Activated effector memory CD4-positive, alpha-beta T cell treated with anti-CD3 and anti-CD28 coated beads, Interleukin-2, amount 50 U/mL, for 16 hours (primary cell): ENCODE measurements around the gene PDIA5.
A peak's percentile ranks its signal among the peaks of the same experiment; 100 is the strongest.

ENCODE experiments used
- DNase-seq: peaks from one replicate; pipeline ENCODE4 v3.0.0-alpha.2; 2020

The PDIA5 gene

DNA sequence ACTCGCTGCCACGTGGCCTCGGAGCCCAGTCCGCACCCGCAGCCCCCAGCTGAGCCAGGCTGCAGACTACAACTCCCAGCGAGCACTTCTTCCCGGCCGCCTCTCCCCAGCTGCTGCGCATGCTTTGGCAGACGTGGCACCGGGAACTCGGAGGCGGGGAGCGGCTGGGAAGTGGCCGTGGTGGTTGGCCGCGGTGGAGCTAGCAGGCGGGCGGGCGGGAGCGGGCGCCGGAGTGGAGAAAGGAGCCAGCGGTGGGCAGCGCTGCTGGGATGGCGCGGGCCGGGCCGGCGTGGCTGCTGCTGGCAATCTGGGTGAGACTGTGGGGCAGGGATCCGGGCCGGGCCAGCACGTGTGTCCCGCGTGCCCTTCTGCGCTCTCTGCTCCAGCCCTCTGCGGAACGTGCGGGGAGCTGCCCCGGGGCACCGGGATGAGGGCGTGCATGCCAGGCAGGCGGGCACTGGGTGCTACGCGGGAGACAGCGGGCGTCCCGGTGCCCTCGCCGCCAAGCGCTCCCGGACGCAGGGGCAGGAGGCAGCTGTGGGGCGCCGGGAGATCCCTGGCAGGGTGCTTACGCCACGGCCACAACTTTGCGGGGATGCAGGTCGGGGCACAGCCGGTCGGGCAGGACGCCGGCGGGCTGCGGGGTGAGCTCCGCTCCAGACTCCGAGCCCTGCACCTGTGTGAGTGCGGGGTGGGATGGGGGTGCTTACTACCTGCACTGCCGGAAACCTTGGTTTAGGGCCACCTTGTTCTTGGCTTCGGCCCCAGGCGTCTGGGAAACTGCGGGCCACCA is at the start of gene PDIA5:
Gene PDIA5, plus strand, starts transcription at position 130 of the 793 bp plus-strand sequence. Its CDS starts 140 bp downstream, at position 270.
- DNase-seq: peak; percentile 85

DNA sequence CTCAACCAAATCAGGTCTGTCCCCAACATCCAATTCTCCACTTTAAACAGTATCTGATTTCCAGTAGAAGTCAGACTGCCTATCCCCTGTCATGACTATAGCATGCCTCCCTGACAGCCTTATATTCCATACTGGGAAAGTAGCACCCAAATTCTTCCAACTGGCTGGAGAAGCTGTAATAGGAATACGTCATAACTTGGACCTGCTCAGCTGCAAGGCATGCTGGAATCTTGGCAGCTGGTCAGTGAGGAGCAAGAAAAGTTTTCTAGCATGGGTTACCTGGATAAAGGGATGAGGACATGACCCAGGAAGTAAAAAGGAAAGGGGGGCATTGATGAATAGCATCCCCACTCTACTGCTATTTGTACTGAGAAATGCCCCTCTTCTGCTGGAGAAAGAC is 48.1 kb upstream of the PDIA5 start:
- DNase-seq: no peak

DNA sequence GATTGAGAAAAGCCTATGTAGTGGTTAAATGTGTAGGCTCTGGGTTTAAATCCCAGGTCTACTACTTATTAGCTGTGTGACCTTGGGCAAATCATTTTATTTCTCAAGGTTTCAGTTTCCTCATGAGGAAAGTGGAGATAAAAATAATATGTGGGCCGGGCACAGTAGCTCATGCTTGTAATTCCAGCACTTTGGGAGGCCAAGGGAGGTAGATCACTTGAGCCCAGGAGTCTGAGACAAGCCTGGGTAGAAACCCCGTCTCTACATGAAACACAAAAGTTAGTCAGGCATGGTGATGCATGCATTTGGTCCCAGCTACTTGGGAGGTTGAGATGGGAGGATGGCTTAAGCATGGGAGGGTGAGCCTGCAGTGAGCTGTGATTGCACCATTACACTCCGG is 47.7 kb upstream of the PDIA5 start:
- DNase-seq: peak; percentile 27

DNA sequence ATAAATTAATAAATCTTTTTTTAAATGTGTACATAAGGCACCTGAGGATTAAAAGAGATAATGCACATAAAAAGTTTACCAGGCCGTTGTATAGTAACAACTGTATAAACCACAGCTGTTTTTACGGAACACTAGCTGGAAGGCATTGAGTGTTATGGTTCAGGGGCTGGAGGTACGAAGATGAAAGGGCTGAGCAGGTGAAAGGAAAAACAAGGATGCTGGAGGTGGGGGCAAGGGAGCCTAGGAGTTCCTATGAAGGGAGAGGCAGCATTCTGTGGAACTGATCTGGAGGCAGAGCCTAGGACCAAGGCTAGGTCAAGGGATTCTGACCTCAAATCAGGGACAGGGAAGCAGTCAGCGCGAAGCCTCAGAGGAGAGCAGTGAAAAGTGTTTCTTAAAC is 47.2 kb upstream of the PDIA5 start:
- peak; percentile 17 for DNase-seq

GRCh38 chr3:123020709-123021108 is 46.1 kb upstream of the PDIA5 start:
- no peak for DNase-seq

DNA sequence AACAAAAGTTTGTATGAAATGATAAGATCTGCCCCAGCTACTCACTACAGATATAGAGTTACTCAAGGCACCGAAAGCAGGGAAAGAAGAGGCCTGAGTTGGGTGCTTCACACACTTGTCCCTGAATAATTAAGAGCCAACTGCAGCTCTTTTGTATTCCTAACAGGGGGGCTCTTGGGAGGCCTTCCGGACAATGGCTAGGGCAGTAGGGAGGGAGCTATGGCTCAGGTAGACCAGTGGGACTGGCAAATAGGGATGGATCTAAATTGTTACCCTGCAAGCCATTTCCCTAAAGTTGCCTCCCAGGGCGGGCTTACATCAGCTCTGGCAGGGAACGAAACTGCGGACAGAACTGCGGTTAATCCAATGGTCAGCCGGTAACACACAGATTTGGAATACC is 45.4 kb upstream of the PDIA5 start:
- no peak for DNase-seq

- no peak for DNase-seq
These were observed 44.8 kb upstream of the PDIA5 start for GRCh38 chr3:123021996-123022510.

DNA sequence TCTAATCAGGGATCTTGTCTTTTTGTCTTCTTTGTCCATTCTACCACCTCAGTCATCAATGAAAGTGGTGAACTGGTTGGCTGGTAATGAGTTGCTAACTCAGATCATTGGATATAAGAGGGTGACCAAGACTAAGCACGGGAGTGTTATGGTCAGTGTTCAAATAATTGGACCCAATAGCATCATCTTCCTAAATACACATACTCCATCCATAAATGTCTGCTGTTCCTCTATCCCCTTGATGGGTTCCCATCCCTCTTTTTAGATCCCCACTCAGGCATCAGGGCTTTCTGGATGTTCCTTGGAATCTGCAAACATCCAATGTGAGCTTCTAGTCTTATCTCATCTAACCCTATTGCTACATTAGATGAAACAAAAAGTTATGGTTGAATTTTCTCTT is 42.8 kb upstream of the PDIA5 start:
- no peak for DNase-seq

- no peak for DNase-seq
These were observed 40.9 kb upstream of the PDIA5 start for GRCh38 chr3:123025642-123026521.

- peak; percentile 64 for DNase-seq
These were observed 40.1 kb upstream of the PDIA5 start for GRCh38 chr3:123026565-123027291.

- DNase-seq: peak; percentile 65
These were observed 39.3 kb upstream of the PDIA5 start, which contains the start of gene SEMA5B for GRCh38 chr3:123027292-123028232. TSS of gene SEMA5B (minus strand) at chr3:123027763. CDS start at chr3:122961263, 66,500 bp downstream.

GRCh38 chr3:123028233-123028828 is 38.5 kb upstream of the PDIA5 start:
- DNase-seq: peak; percentile 64

GRCh38 chr3:123031051-123031450 is 35.8 kb upstream of the PDIA5 start:
- no peak for DNase-seq

GRCh38 chr3:123032057-123032456 is 34.8 kb upstream of the PDIA5 start:
- no peak for DNase-seq

- DNase-seq: no peak
These were observed 32.7 kb upstream of the PDIA5 start for GRCh38 chr3:123034120-123034519.

DNA sequence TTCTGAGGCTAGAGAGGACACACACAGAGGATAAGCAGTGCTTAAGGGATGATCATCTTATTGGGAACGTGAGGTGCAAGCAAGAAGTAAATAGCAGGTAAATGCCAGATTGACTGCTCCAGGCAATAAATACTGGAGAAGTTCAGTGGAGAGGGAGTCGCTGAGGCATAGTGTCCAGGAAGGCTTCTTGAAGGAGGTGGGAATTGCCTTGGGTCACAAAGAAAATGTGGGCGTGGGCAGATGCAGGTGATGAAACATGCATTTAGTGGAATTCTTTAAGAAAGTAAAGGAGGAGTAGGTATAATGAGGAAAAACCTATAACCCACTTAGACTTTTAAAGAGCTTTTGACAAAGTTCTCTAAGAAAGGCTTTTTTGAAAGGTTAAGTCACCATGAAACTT is 31.8 kb upstream of the PDIA5 start:
- DNase-seq: no peak

- no peak for DNase-seq
These were observed 30.3 kb upstream of the PDIA5 start for GRCh38 chr3:123036352-123037014.

- DNase-seq: no peak
These were observed 29.8 kb upstream of the PDIA5 start for GRCh38 chr3:123037015-123037375.

DNA sequence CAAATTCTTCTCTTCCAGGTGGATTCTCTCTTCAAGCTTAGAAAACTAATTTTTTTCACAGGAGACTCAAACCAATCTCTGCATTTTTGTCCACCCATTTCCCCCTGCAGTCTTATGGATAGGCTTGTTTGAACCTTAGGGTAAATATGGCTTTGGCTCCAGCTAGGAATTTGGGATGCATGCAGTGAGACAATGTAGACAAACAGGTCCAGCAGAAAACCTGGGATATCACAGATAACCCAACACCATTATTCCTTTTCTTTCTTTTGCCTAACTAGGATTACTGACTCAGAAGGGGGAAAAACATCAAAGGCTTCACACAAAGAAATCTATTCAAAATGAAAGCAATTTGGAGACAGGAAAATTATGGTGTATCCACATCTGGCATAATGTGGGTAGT is 28.1 kb upstream of the PDIA5 start:
- no peak for DNase-seq

DNA sequence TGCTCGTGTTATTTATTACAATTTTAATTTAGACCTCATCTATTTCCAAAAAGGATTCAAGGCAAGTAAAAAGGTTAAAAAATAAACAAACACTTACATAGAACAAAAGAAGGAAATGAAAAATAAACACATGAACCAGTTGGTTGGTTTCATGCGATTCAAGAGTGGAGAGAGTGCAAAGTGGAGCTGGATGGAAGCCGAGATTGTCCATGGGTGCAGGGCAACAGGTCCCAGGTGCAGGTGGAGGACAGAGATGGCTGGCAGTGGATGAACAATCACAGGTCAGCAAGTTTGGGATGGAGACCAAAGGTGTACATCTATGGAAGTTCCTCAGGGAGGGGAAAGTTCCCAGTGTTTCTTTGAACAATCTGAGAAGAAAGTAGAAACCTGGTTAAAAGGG is 27.6 kb upstream of the PDIA5 start:
- DNase-seq: no peak

DNA sequence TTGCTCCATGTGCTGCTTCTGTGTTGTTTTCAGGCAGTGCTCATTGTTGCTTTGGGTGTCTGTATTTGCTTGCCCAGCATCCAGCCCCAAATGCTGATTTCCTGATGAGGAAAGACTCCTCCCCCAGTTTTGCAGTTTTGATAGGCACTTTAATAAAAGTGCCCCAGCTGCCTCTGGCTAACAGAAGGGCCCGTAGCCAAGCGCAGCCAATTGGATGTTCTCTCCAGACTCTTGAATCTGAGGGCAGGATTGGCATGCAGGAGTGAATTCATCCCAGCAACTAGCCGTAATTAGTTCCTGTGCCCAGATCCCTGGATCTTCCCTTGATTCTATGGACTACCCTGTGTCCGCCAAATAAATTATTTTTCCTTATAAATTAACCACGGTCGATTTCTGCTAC is 24.4 kb upstream of the PDIA5 start:
- DNase-seq: no peak
